ENCODE results near the gene PHLPP1. TPM values are rescaled to one million over a fixed set of nuclear protein-coding genes. Genes with fewer than 3 reads are reported as not detected.
A peak's percentile ranks its signal among the peaks of the same experiment; 100 is the strongest.

PHLPP1 gene
- total RNA-seq, 2 donors from 2014 or later: 8.1 to 11.6 TPM

- DNase-seq (ENCODE audit: low spot score) (no peak), ATAC-seq (ENCODE audit: insufficient number of reproducible peaks, low FRiP score, low read depth) (no peak)
- peaks cover 21 to 22% of the 10 kb centered on the region in 2 donors for H3K4me1 ChIP-seq (ENCODE audit: control insufficient read depth in 1 of 2, low read depth in 2 of 2)
- H3K27ac ChIP-seq: peak overlapping the region in 1 of 2 donors; percentile 17
- no peaks in the 10 kb centered on the region for H3K36me3 ChIP-seq
- H3K9me3 ChIP-seq: no peaks in the 10 kb centered on the region
- peak overlapping the region; percentile 46 for H3K4me3 ChIP-seq
- TF ChIP-seq, protein P1, sequence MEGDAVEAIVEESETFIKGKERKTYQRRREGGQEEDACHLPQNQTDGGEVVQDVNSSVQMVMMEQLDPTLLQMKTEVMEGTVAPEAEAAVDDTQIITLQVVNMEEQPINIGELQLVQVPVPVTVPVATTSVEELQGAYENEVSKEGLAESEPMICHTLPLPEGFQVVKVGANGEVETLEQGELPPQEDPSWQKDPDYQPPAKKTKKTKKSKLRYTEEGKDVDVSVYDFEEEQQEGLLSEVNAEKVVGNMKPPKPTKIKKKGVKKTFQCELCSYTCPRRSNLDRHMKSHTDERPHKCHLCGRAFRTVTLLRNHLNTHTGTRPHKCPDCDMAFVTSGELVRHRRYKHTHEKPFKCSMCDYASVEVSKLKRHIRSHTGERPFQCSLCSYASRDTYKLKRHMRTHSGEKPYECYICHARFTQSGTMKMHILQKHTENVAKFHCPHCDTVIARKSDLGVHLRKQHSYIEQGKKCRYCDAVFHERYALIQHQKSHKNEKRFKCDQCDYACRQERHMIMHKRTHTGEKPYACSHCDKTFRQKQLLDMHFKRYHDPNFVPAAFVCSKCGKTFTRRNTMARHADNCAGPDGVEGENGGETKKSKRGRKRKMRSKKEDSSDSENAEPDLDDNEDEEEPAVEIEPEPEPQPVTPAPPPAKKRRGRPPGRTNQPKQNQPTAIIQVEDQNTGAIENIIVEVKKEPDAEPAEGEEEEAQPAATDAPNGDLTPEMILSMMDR (IDR thresholded peaks at IDR 0.05): no peak
- H3K27me3 ChIP-seq (replicated peaks; ENCODE audit: insufficient read depth): no peaks in the 10 kb centered on the region
Observed at GRCh38 chr18:62877411-62878221, 162.3 kb downstream of the PHLPP1 start.

GRCh38 chr18:62878305-62878704, 163.0 kb downstream of the PHLPP1 start:
- no peak overlapping the region for H3K27ac ChIP-seq
- no peaks in the 10 kb centered on the region for H3K36me3 ChIP-seq
- peaks cover 21 to 22% of the 10 kb centered on the region in 2 donors for H3K4me1 ChIP-seq (ENCODE audit: control insufficient read depth in 1 of 2, low read depth in 2 of 2)
- TF ChIP-seq, protein P1 (IDR thresholded peaks at IDR 0.05): no peak
- no peaks in the 10 kb centered on the region for H3K9me3 ChIP-seq
- H3K27me3 ChIP-seq (replicated peaks; ENCODE audit: insufficient read depth): no peaks in the 10 kb centered on the region
- H3K4me3 ChIP-seq: no peak overlapping the region
- ATAC-seq (ENCODE audit: insufficient number of reproducible peaks, low FRiP score, low read depth) (no peak), DNase-seq (ENCODE audit: low spot score) (no peak)

DNA sequence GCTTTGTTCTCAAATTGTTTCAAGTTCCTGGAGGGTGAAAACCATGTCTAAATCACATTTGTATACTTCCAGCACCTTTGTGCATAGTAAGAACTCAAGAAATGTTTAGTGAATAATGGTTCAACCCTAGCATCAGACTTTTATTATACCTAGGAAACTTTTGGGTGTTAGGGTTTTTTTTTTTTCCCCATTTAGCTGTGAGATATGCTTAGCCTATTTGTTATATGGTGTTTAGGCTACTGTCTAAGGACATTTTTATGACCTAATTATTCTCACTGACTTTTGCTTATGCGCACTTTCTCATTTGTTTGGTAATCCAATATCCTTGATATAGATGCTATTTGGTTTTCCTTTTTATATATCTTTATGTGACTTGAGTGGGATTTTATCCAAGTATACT, 164.7 kb downstream of the PHLPP1 start:
- TF ChIP-seq, protein P1 (IDR thresholded peaks at IDR 0.05): no peak
- DNase-seq (ENCODE audit: low spot score) (no peak), ATAC-seq (ENCODE audit: insufficient number of reproducible peaks, low FRiP score, low read depth) (no peak)
- Histone ChIP-seq H3K4me1 (ENCODE audit: control insufficient read depth in 1 of 2, low read depth in 2 of 2) (peaks cover 21 to 22% of the 10 kb centered on the region in 2 donors), H3K36me3 (no peaks in the 10 kb centered on the region), H3K27me3 (replicated peaks; ENCODE audit: insufficient read depth) (no peaks in the 10 kb centered on the region), H3K27ac (no peak overlapping the region), H3K9me3 (no peaks in the 10 kb centered on the region), H3K4me3 (no peak overlapping the region)

- Histone ChIP-seq H3K9me3 (no peaks in the 10 kb centered on the region), H3K27ac (no peak overlapping the region), H3K4me1 (ENCODE audit: control insufficient read depth in 1 of 2, low read depth in 2 of 2) (peaks cover 21 to 22% of the 10 kb centered on the region in 2 donors), H3K36me3 (no peaks in the 10 kb centered on the region), H3K4me3 (no peak overlapping the region), H3K27me3 (replicated peaks; ENCODE audit: insufficient read depth) (no peaks in the 10 kb centered on the region)
- ATAC-seq (ENCODE audit: insufficient number of reproducible peaks, low FRiP score, low read depth) (no peak), DNase-seq (ENCODE audit: low spot score) (no peak)
- TF ChIP-seq, protein P1 (IDR thresholded peaks at IDR 0.05): no peak
Observed at GRCh38 chr18:62880673-62881364, 165.5 kb downstream of the PHLPP1 start.

- no peaks in the 10 kb centered on the region for H3K36me3 ChIP-seq
- DNase-seq (ENCODE audit: low spot score) (no peak), ATAC-seq (ENCODE audit: insufficient number of reproducible peaks, low FRiP score, low read depth) (peak; percentile 71)
- H3K27ac ChIP-seq: no peak overlapping the region
- H3K4me3 ChIP-seq: peak overlapping the region; percentile 37
- TF ChIP-seq, protein P1 (IDR thresholded peaks at IDR 0.05): no peak
- peaks cover 21 to 22% of the 10 kb centered on the region in 2 donors for H3K4me1 ChIP-seq (ENCODE audit: control insufficient read depth in 1 of 2, low read depth in 2 of 2)
- H3K9me3 ChIP-seq: no peaks in the 10 kb centered on the region
- no peaks in the 10 kb centered on the region for H3K27me3 ChIP-seq (replicated peaks; ENCODE audit: insufficient read depth)
Observed at GRCh38 chr18:62881509-62882016, 166.2 kb downstream of the PHLPP1 start.

All from thoracic aorta (tissue), 2 donors.